Suprapubic skin (tissue), 4 donors: ENCODE results near the gene RNASE8. TPM values are rescaled to one million over a fixed set of nuclear protein-coding genes. Genes with fewer than 3 reads are reported as not detected.

Source experiments
- DNase-seq, 2 donors: peaks; one replicate each; pipeline ENCODE4 v3.0.0-alpha.2; 2019; ENCODE audit warnings: low spot score in 2 of 2
- H3K27ac ChIP-seq: fragments of 200-600 bp; sonication (generic); one replicate; pipeline ENCODE4 v1.5.1; 2019
- H3K27me3 ChIP-seq: fragments of 200-600 bp; sonication (generic); one replicate; pipeline ENCODE4 v1.5.1; 2019
- H3K36me3 ChIP-seq: fragments of 200-600 bp; sonication (generic); one replicate; pipeline ENCODE4 v1.5.1; 2019
- H3K4me1 ChIP-seq: fragments of 200-600 bp; sonication (generic); one replicate; pipeline ENCODE4 v1.5.1; 2019
- H3K4me3 ChIP-seq: fragments of 200-600 bp; sonication (generic); one replicate; pipeline ENCODE4 v1.5.1; 2019; ENCODE audit warnings: mild to moderate bottlenecking
- H3K9me3 ChIP-seq: fragments of 200-600 bp; sonication (generic); one replicate; pipeline ENCODE4 v1.5.1; 2019
- CTCF ChIP-seq, 2 donors: fragments of 200-600 bp in 1 of 2; fragments of 450-650 bp in 1 of 2; sonication (generic) in 1 of 2; IDR thresholded peaks; one replicate each; pipeline ENCODE4 v1.5.1; 2016 to 2019; ENCODE audit warnings: antibody characterized with exemption in 2 of 2, mild to moderate bottlenecking in 1 of 2, moderate library complexity in 1 of 2
- EP300 ChIP-seq: sonication (generic); formaldehyde crosslinking; IDR thresholded peaks from one replicate; pipeline ENCODE4 v1.6.1; 2017; ENCODE audit warnings: antibody characterized with exemption
- POLR2A ChIP-seq, 2 donors: fragments of 450-650 bp; IDR thresholded peaks; one replicate each; pipeline ENCODE4 v1.6.1; 2017; ENCODE audit warnings: antibody characterized with exemption in 2 of 2, mild to moderate bottlenecking in 2 of 2, moderate library complexity in 2 of 2
- POLR2AphosphoS5 ChIP-seq, 3 donors: sonication (generic); formaldehyde crosslinking; IDR thresholded peaks; one replicate each; pipeline ENCODE4 v1.6.1; 2017; ENCODE audit warnings: antibody characterized with exemption in 3 of 3
- WGBS: methylation state at CpG from one replicate; pipeline ENCODE4 v1.1.5; 2018; 5-methylcytosine and 5-hydroxymethylcytosine counted together
- total RNA-seq, 4 donors: library from RNA; depleted of rRNA; stranded (reverse); fragments of >200 nt; gene quantifications; one replicate each; pipeline ENCODE4 v1.1.0, GENCODE V29; 2016

The RNASE8 gene
- total RNA-seq, 4 donors from 2014 or later, result not detected

- Histone ChIP-seq H3K27ac (peak overlapping the region; percentile 90), H3K9me3 (no peaks in the 10 kb centered on the region), H3K27me3 (no peaks in the 10 kb centered on the region), H3K36me3 (peaks cover 6% of the 10 kb centered on the region), H3K4me3 (peak overlapping the region; percentile 88), H3K4me1 (peaks cover 42% of the 10 kb centered on the region)
- DNase-seq, result peak in 1 of 2 donors; percentile 78
- no peak for TF ChIP-seq POLR2AphosphoS5 (IDR thresholded peaks at IDR 0.05)
- no peak for TF ChIP-seq EP300
- TF ChIP-seq POLR2A (IDR thresholded peaks at IDR 0.05), result no peak
- TF ChIP-seq CTCF (IDR thresholded peaks at IDR 0.05), result no peak
- 3% methylated on average over 35 of the region's 40 CpGs for WGBS
These were observed 11.9 kb downstream of the RNASE8 start for GRCh38 chr14:21069388-21070082.

- no peak for DNase-seq
- H3K4me3 ChIP-seq, result peak within 1 kb of the TSS; percentile 88
- H3K36me3 ChIP-seq, result peaks cover 7% of the 10 kb centered on the region
- no peaks in the 10 kb centered on the region for H3K27me3 ChIP-seq
- no peaks in the 10 kb centered on the region for H3K9me3 ChIP-seq
- WGBS, result 4% methylated on average over 11 of the region's 63 CpGs
- TF ChIP-seq EP300 (no peak), CTCF (IDR thresholded peaks at IDR 0.05) (no peak), POLR2AphosphoS5 (IDR thresholded peaks at IDR 0.05) (no peak), POLR2A (IDR thresholded peaks at IDR 0.05) (no peak)
- H3K4me1 ChIP-seq, result peaks cover 42% of the 10 kb centered on the region
- H3K27ac ChIP-seq, result peak within 1 kb of the TSS; percentile 90
These were observed 12.5 kb downstream of the RNASE8 start, which contains the start of gene ARHGEF40 for GRCh38 chr14:21070083-21070609. ARHGEF40 (plus strand) TSS chr14:21070304; CDS start chr14:21070397, 93 bp downstream.

GRCh38 chr14:21070610-21071224 lies 13.1 kb downstream of the RNASE8 start:
- Histone ChIP-seq H3K27ac (peak overlapping the region; percentile 90), H3K4me3 (peak overlapping the region; percentile 88), H3K9me3 (no peaks in the 10 kb centered on the region), H3K36me3 (peaks cover 12% of the 10 kb centered on the region), H3K27me3 (no peaks in the 10 kb centered on the region), H3K4me1 (peaks cover 42% of the 10 kb centered on the region)
- WGBS, result under 1% methylated on average over 23 of the region's 23 CpGs
- peak in 1 of 2 donors; percentile 74 for DNase-seq
- TF ChIP-seq EP300 (no peak), POLR2A (IDR thresholded peaks at IDR 0.05) (no peak)

- 1% methylated on average over 23 of the region's 37 CpGs for WGBS
These were observed 13.8 kb downstream of the RNASE8 start for GRCh38 chr14:21071225-21072030.

More at GRCh38 chr14:21071225-21072030, 13.8 kb downstream of the RNASE8 start:
- peak; percentile 88 to 93 for DNase-seq
- TF ChIP-seq POLR2A (IDR thresholded peaks at IDR 0.05) (no peak), POLR2AphosphoS5 (IDR thresholded peaks at IDR 0.05) (no peak), CTCF (IDR thresholded peaks at IDR 0.05) (no peak), EP300 (no peak)
- peaks cover 42% of the 10 kb centered on the region for H3K4me1 ChIP-seq
- no peaks in the 10 kb centered on the region for H3K9me3 ChIP-seq
- no peaks in the 10 kb centered on the region for H3K27me3 ChIP-seq
- H3K36me3 ChIP-seq, result peaks cover 19% of the 10 kb centered on the region
- peak overlapping the region; percentile 88 for H3K4me3 ChIP-seq
- H3K27ac ChIP-seq, result peak overlapping the region; percentile 90
